IMR-90 (cell line): Measurements from ENCODE around the gene PLA2G4A. TPM values are rescaled to one million over a fixed set of nuclear protein-coding genes. Genes with fewer than 3 reads are reported as not detected.

Source experiments
- ATAC-seq: fragments of 200-7000 bp; cut with Tn5 transposase; 2 replicates; pipeline ENCODE4 v1.9.1; 2020; ENCODE audit warnings: low read depth, mild to moderate bottlenecking, moderate library complexity
- BruUV-seq: library from RNA; stranded (reverse); fragments of 400-500 nt; replicated peaks from 2 replicates; lab custom pipeline; 2021; lab: Mats Ljungman, UMichigan
- CTCF ChIA-PET: fragments of 300-600 bp; formaldehyde crosslinking; extraction: SDS; loops from one replicate; lab custom pipeline; 2021; ENCODE audit warnings: antibody characterized with exemption; lab: Yijun Ruan, JAX
- POLR2A ChIA-PET: fragments of 300-600 bp; sonication (Branson Sonifier 250); formaldehyde crosslinking; loops from one replicate; lab custom pipeline; 2022; ENCODE audit warnings: antibody characterized with exemption; ENCODE audit not compliant: unreplicated experiment; lab: Charles Lee
- DNase-seq: peaks from one replicate; pipeline ENCODE4 v3.0.0; 2013
- H2AFZ ChIP-seq: replicated peaks from 2 replicates; pipeline ENCODE3; 2013; ENCODE audit warnings: low read length, mild to moderate bottlenecking; ENCODE audit not compliant: poor library complexity
- H2AK5ac ChIP-seq: 2 replicates; pipeline ENCODE4 v1.6.1; 2013; ENCODE audit warnings: low read depth, low read length, inconsistent platforms
- H2AK9ac ChIP-seq: replicated peaks from 2 replicates; pipeline ENCODE3; 2013; ENCODE audit warnings: mild to moderate bottlenecking, low read depth, low read length, moderate library complexity; ENCODE audit not compliant: poor library complexity
- H2BK120ac ChIP-seq: 2 replicates; pipeline ENCODE4 v1.6.1; 2013; ENCODE audit warnings: low read depth, low read length, inconsistent platforms
- H2BK15ac ChIP-seq: 3 replicates; pipeline ENCODE4 v1.6.1; 2013; ENCODE audit warnings: low read depth, low read length, inconsistent platforms
- H2BK20ac ChIP-seq: 2 replicates; pipeline ENCODE4 v1.6.1; 2013; ENCODE audit warnings: low read depth, mild to moderate bottlenecking, inconsistent platforms, low read length, moderate library complexity
- H2BK5ac ChIP-seq: 2 replicates; pipeline ENCODE4 v1.6.1; 2013; ENCODE audit warnings: mild to moderate bottlenecking, low read depth, low read length, inconsistent platforms; ENCODE audit not compliant: poor library complexity, severe bottlenecking
- H3K14ac ChIP-seq: replicated peaks from 2 replicates; pipeline ENCODE4 v1.6.1; 2013; ENCODE audit warnings: low read depth, low read length, inconsistent platforms
- H3K18ac ChIP-seq: 2 replicates; pipeline ENCODE4 v1.6.1; 2013; ENCODE audit warnings: low read depth, low read length, control low read depth
- H3K23ac ChIP-seq: 2 replicates; pipeline ENCODE4 v1.6.1; 2013; ENCODE audit warnings: low read depth, low read length, inconsistent platforms
- H3K27ac ChIP-seq: 2 replicates; pipeline ENCODE4 v1.5.1; 2013; ENCODE audit warnings: mild to moderate bottlenecking, control low read depth, low read length; ENCODE audit not compliant: insufficient read depth
- H3K27me3 ChIP-seq: 2 replicates; pipeline ENCODE4 v1.6.1; 2013; ENCODE audit warnings: low read length; ENCODE audit not compliant: control insufficient read depth, insufficient read depth
- H3K36me3 ChIP-seq: 2 replicates; pipeline ENCODE4 v1.6.1; 2013; ENCODE audit warnings: low read length, mixed read lengths; ENCODE audit not compliant: control insufficient read depth, insufficient read depth
- H3K4ac ChIP-seq: 2 replicates; pipeline ENCODE4 v1.6.1; 2013; ENCODE audit warnings: low read depth, low read length, inconsistent platforms
- H3K4me1 ChIP-seq: 2 replicates; pipeline ENCODE4 v1.6.1; 2013; ENCODE audit warnings: low read length, mixed read lengths; ENCODE audit not compliant: control insufficient read depth, insufficient read depth
- H3K4me2 ChIP-seq: 2 replicates; pipeline ENCODE4 v1.6.1; 2013; ENCODE audit warnings: low read depth, mild to moderate bottlenecking, control low read depth, low read length, moderate library complexity
- H3K4me3 ChIP-seq: 2 replicates; pipeline ENCODE4 v1.5.1; 2013; ENCODE audit warnings: low read depth, mild to moderate bottlenecking, control low read depth, low read length, moderate library complexity; ENCODE audit not compliant: insufficient read depth
- H3K56ac ChIP-seq: 2 replicates; pipeline ENCODE4 v1.6.1; 2013; ENCODE audit warnings: low read length, inconsistent platforms; ENCODE audit not compliant: insufficient read depth; ENCODE audit errors: extremely low read depth
- H3K79me1 ChIP-seq, 2 experiments: 2 replicates each; pipeline ENCODE4 v1.6.1; 2013; ENCODE audit warnings: low read length in 2 of 2, inconsistent platforms in 1 of 2, low read depth in 1 of 2
- H3K9ac ChIP-seq: 2 replicates; pipeline ENCODE4 v1.6.1; 2013; ENCODE audit warnings: low read depth, low read length, control low read depth
- H3K9me1 ChIP-seq: 2 replicates; pipeline ENCODE4 v1.6.1; 2013; ENCODE audit warnings: low read length, inconsistent platforms; ENCODE audit not compliant: insufficient read depth
- H3K9me3 ChIP-seq: 2 replicates; pipeline ENCODE4 v1.6.1; 2013; ENCODE audit warnings: low read length; ENCODE audit not compliant: control insufficient read depth, insufficient read depth
- H4K20me1 ChIP-seq: 2 replicates; pipeline ENCODE4 v1.6.1; 2013; ENCODE audit warnings: low read length, inconsistent platforms; ENCODE audit not compliant: insufficient read depth
- H4K5ac ChIP-seq: 2 replicates; pipeline ENCODE4 v1.6.1; 2013; ENCODE audit warnings: mild to moderate bottlenecking, low read depth, low read length, control low read depth
- H4K8ac ChIP-seq, 2 experiments: 2 replicates each; pipeline ENCODE4 v1.6.1; 2013; ENCODE audit warnings: low read depth in 2 of 2, low read length in 2 of 2, control low read depth in 1 of 2, inconsistent platforms in 1 of 2
- H4K91ac ChIP-seq: 2 replicates; pipeline ENCODE4 v1.6.1; 2013; ENCODE audit warnings: low read depth, low read length, inconsistent platforms; ENCODE audit not compliant: insufficient read depth
- CEBPB ChIP-seq: IDR thresholded peaks from 2 replicates; pipeline ENCODE4 v1.6.1; 2012; ENCODE audit warnings: low read depth, low read length, improper control_type of control experiment
- FOS ChIP-seq: fragments of 150-350 bp; IDR thresholded peaks from 2 replicates; pipeline ENCODE4 v1.6.1; 2016; ENCODE audit warnings: low read depth, low read length
- MXI1 ChIP-seq: IDR thresholded peaks from 2 replicates; pipeline ENCODE4 v1.6.1; 2012; ENCODE audit warnings: low read depth, mild to moderate bottlenecking, low read length, moderate library complexity, borderline replicate concordance
- RCOR1 ChIP-seq: IDR thresholded peaks from 2 replicates; pipeline ENCODE4 v1.6.1; 2012; ENCODE audit warnings: mild to moderate bottlenecking, low read length, improper control_type of control experiment; ENCODE audit not compliant: insufficient replicate concordance
- WGBS, 2 experiments: methylation state at CpG; one replicate each; pipeline versions ENCODE4 v1.1.5 to v1.1.7; 2013; ENCODE audit warnings: missing lambda C conversion rate in 2 of 2; ENCODE audit not compliant: insufficient read length in 1 of 2; ENCODE audit errors: extremely low coverage in 2 of 2; 5-methylcytosine and 5-hydroxymethylcytosine counted together
- dilution Hi-C: fragments of 300-500 bp; cut with HindIII; formaldehyde crosslinking; loops from one replicate; pipeline ENCODE4 v1.14.3; 2018; ENCODE audit warnings: low sequenced_read_pairs; ENCODE audit not compliant: unreplicated experiment
- in situ Hi-C: fragments of 300-500 bp; cut with MboI; formaldehyde crosslinking; loops from 3 replicates; pipeline ENCODE4 v1.14.3; 2019; ENCODE audit warnings: low sequenced_read_pairs, inconsistent platforms, mixed read lengths
- intact Hi-C: fragments of 100-400 bp; cut with micrococcal nuclease; formaldehyde crosslinking; loops from 2 replicates; pipeline ENCODE4 v1.10.0; 2022
- polyA plus RNA-seq, 3 experiments: library from polyadenylated mRNA; depleted of rRNA; stranded (reverse); fragments of >200 nt; gene quantifications; 2 replicates each; pipeline ENCODE4 v1.2.3, GENCODE V29; 2012; ENCODE audit warnings: low replicate concordance in 1 of 3
- total RNA-seq: library from RNA; depleted of rRNA; stranded (reverse); fragments of >200 nt; gene quantifications from 2 replicates; pipeline ENCODE4 v1.2.3, GENCODE V29; 2012

PLA2G4A gene
- total and polyA plus RNA-seq, 2 of the 4 experiments (the other 2 are of a cell fraction): 1.6 to 3.8 TPM

GRCh38 chr1:186831168-186831567, 2.4 kb downstream of the PLA2G4A start:
- no peak overlapping the region for H3K23ac ChIP-seq
- TF ChIP-seq FOS: no peak
- no peak for TF ChIP-seq CEBPB
- no peak for TF ChIP-seq MXI1
- no peak for TF ChIP-seq RCOR1
- H3K4me2 ChIP-seq: no peak overlapping the region
- no peak overlapping the region for H2BK5ac ChIP-seq
- no peak overlapping the region for H4K5ac ChIP-seq
- no peaks in the 10 kb centered on the region for H4K20me1 ChIP-seq
- DNase-seq (no peak), ATAC-seq (no peak)
- H3K4me1 ChIP-seq: no peaks in the 10 kb centered on the region
- no peak overlapping the region for H2BK15ac ChIP-seq
- H2BK120ac ChIP-seq: no peak overlapping the region
- ChIA-PET CTCF (no interaction called here), POLR2A (interaction anchor here (0.6 kb wide), 1 partner anchor 29 kb away, joined by 3 read pairs; no protein-coding TSS in a partner anchor)
- intact Hi-C loops (no loop called here), in situ Hi-C loops (no loop called here), dilution Hi-C loops (no loop called here)
- H3K27me3 ChIP-seq: no peaks in the 10 kb centered on the region
- no TSS peak for BruUV-seq
- H2AK5ac ChIP-seq: no peak overlapping the region
- H4K8ac ChIP-seq: no peak overlapping the region
- no peak overlapping the region for H3K4ac ChIP-seq
- H3K9me1 ChIP-seq: no peaks in the 10 kb centered on the region; the same call in 1 of the 2 replicates
- H3K9ac ChIP-seq: no peak overlapping the region
- no peak overlapping the region for H4K91ac ChIP-seq
- H3K18ac ChIP-seq: no peak overlapping the region
- H2AK9ac ChIP-seq: no peak overlapping the region
- no CpG with 5 or more reads among the region's 2 CpGs for WGBS, 2 experiments
- H3K56ac ChIP-seq: no peak overlapping the region
- H2BK20ac ChIP-seq: no peak overlapping the region
- H3K4me3 ChIP-seq: no peak overlapping the region
- H3K27ac ChIP-seq: no peak overlapping the region
- H3K36me3 ChIP-seq: no peaks in the 10 kb centered on the region
- H3K14ac ChIP-seq: no peak overlapping the region
- H3K79me1 ChIP-seq: no peaks in the 10 kb centered on the region
- H2AFZ ChIP-seq: no peak overlapping the region
- H3K9me3 ChIP-seq: no peaks in the 10 kb centered on the region
